ENCODE results near the gene HSPA14.

DNA sequence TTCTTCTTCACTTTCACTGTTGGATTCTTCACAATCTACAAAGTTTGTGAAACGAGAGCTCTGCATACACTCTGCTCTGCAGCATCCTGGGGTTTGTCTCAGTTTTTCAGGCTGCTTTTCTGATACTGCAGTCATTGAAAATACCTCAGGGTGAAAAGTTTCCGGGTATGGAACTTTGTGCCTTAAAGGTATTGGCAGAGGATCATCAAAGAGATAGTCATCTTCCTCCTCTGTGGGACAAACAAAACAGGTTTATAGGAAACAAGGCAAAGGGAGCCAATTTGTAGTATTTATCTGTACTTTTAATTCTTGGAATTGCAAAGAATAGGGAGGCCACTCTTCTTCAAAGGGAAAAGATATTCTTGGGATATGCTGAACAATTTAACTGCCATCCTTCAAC lies 71.0 kb downstream of the HSPA14 start:
- no peak for TF ChIP-seq FOXK1 (CRISPR knock-in tag; IDR thresholded peaks at IDR 0.05)
- TF ChIP-seq CTCF (IDR thresholded peaks at IDR 0.05): no peak
- TF ChIP-seq, protein P1, sequence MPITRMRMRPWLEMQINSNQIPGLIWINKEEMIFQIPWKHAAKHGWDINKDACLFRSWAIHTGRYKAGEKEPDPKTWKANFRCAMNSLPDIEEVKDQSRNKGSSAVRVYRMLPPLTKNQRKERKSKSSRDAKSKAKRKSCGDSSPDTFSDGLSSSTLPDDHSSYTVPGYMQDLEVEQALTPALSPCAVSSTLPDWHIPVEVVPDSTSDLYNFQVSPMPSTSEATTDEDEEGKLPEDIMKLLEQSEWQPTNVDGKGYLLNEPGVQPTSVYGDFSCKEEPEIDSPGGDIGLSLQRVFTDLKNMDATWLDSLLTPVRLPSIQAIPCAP (CRISPR knock-in tag; IDR thresholded peaks at IDR 0.05): no peak
- no peak for TF ChIP-seq ETV6 (CRISPR knock-in tag; IDR thresholded peaks at IDR 0.05)
- no peak for TF ChIP-seq ZNF317 (CRISPR knock-in tag; IDR thresholded peaks at IDR 0.05; ENCODE audit: borderline replicate concordance, low read depth)
- TF ChIP-seq USF2 (CRISPR knock-in tag; IDR thresholded peaks at IDR 0.05): no peak
- no peak for TF ChIP-seq ZNF396 (CRISPR knock-in tag; IDR thresholded peaks at IDR 0.05; ENCODE audit: borderline replicate concordance)
- no peak for TF ChIP-seq ZBTB43 (CRISPR knock-in tag; IDR thresholded peaks at IDR 0.05)
- TF ChIP-seq ZNF532 (CRISPR knock-in tag; IDR thresholded peaks at IDR 0.05; ENCODE audit: borderline replicate concordance): no peak
- TF ChIP-seq CREB1 (CRISPR knock-in tag; IDR thresholded peaks at IDR 0.05): no peak

Data from WTC11 (cell line).